GM15510 (cell line): Measurements from ENCODE around the gene ZNF444.

Experiments
- POLR2A ChIP-seq: IDR thresholded peaks from 3 replicates; pipeline ENCODE4 v1.6.1; 2011; ENCODE audit warnings: borderline replicate concordance; ENCODE audit not compliant: insufficient read length; ENCODE audit errors: extremely low read depth

The ZNF444 gene

DNA sequence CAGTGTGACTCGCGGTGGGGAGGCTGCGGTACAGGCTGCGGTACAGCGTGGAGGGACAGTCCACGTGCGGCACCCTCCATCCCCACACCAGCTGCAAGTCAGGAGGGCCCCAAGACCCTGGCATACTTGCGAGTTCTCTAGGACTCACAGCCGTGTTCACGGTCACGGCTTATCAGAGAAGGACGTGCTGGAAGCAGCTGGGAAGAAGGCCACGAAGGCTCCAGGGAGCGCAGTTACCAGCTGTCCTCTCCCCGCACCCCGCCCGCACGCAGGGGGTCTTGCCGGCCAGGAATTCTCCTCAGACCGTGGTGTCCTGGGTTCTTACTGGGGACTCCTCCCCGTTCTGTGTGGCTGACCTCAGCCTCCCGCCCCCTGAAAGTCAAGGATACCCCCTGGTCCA lies 6.2 kb downstream of the ZNF444 start:
- TF ChIP-seq POLR2A: no peak

DNA sequence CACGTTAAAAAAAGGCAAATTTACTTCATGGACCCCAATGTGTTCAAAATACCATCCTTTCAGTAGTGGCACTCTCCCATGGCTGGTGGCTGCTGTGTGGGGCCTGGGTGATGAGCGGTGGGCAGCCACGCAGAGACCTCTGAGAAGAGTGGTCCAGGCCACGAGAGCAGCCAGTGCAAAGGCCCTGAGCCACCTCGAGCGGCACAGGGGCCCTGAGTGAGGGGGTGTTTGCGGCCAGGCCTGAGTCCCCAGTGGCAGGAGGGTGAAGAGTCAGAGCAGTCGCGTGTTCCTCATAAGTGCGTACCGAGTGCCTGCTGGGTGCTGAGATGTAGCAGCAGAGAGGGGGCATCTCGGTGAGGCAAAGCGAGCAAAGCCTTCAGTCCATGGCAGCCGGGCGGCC lies 7.0 kb downstream of the ZNF444 start:
- no peak for TF ChIP-seq POLR2A

DNA sequence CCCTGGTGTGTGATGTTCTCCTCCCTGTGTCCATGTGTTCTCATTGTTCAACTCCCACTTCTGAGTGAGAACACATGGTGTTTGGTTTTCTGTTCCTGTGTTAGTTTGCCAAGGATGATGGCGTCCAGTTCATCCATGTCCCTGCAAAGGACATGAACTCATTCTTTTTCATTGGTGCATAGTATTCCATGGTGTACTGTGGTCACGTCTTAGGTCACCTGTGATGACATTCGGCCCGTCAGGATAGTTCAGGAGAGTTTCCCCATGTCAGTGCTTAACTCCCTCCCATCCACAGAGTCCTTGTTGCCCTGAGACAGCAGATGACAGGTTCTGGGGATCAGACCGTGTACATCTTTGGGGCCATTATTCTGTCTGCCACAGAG lies 8.6 kb downstream of the ZNF444 start:
- TF ChIP-seq POLR2A: no peak

DNA sequence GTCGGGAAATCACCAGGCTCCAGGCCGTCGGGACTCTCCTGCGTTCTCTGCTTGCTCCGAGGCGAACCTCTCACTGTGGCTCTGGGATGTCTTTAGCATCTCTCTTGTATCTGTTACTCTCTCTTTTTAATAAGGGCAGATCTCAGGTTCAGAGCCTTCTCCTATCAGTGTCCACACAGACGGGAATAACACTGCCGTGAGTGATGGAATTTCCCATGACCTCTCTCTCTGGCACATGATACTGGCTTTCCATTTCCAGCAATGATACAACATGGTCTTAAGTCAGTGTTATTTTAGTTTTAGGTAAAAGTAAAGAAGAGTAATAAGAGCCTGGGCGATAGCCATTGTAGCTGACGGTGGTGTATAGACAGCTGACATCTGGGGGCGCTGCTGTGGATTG lies 9.3 kb downstream of the ZNF444 start:
- TF ChIP-seq POLR2A: no peak

DNA sequence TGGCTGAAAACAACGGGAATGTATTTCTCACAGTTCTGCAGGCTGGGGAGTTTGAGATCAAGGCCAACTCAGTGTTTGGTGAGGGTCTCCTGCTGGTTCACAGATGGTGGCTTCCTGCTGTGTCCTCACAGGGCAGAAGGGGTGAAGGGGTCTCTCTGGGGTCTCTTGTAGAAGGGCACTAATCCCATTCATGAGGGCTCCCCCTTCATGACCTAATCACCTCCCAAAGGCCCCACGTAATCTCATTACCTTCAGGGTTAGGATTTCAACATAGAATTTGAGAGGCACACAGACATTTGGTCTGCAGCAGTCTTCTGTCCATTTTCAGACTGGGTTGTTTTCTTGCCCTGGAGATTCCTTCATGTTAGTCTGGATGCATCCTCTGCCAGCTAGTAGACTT lies 11.6 kb downstream of the ZNF444 start:
- no peak for TF ChIP-seq POLR2A

DNA sequence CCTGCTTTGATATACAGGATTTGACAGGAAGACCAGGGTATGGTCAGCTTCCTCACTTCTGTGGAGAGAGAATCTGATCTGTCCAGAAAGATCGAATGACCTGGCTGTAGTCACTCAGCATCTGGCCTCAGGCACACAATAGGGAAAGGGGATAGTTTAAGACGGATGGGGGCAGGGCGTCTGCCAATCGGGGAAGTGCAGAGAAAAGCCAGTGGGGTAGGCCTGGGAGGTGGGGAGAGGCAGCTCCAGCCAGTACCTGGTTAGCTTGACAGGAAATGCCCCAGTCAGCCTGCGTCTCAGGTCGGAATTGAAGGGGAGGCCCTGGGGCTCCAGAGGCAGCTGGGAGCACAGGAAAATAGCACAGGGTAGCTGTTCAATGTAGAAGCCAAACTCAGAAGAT lies 12.4 kb downstream of the ZNF444 start:
- no peak for TF ChIP-seq POLR2A

DNA sequence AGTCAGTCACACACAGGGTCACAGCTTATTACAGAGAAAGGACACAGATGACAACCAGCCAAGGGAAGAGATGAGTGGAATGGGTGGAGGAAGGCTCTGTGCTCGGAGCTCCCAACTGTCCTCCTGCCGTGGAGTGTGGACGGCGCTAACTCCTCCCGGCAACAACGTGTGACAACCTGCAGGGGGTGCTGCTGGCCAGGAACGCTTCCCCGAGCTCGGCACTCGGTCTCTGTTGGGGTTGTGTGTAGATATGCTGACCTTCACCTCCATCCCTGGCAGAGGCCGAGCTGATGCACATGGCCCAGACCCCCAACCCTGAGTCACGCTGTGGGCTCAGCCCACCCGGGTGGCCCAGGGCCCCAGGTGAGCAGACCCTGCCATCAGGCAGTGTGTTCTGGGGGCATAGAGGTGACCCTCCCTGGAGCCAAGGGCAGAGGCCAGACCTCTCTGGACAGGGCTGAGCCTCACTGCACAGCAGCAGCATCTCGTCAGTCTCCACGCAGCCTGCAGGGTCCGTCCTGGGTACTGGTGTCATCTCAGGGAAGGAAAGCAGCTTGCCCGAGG lies 14.1 kb downstream of the ZNF444 start:
- TF ChIP-seq POLR2A: no peak

DNA sequence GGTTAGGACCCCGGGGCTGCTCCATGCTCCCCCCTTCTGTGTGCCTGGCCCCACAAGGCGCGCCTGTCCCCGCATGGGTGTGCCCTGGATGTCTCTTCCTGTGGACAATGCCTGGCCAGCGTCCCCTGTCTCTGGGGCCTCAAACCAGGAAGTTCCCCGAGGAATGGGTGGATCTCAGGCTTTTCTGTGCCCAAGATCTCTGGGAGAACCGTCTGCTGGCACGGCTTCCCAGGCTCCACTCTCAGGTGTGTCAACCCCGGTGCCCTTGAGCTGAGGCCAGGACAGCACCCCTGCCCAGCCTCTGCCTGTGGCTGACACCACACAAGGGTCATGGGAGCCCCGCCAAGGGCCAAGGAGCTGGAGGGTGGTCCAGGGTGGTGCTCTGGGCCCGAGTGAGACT lies 15.7 kb downstream of the ZNF444 start:
- no peak for TF ChIP-seq POLR2A

DNA sequence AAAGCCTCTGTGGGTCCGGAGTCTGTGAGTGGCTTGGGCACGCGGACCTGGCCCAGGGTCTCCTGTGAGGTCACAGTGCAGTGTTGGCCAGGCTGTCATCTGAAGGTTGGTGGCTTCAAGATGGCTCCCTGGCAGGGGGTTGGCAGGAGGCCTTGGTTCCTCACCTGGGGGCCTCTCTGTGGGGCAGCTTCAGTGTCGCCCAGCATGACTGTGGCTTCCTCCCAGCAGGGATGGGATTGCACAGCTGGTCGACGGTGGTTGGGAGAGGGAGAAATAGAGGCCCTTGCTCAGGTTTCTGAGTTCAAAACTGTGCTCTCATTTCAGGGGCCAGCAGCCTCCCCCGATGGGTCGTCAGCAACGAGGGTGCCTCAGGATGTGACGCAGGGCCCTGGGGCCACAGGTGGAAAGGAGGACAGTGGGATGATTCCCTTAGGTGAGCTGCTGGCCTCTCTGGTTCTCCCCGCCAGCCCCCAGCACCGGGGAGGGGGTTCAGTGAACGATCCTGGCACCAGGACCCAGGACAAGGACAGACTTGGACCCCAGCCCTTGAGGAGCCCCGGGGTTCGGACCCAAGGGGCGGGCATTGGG lies 17.2 kb downstream of the ZNF444 start:
- no peak for TF ChIP-seq POLR2A

DNA sequence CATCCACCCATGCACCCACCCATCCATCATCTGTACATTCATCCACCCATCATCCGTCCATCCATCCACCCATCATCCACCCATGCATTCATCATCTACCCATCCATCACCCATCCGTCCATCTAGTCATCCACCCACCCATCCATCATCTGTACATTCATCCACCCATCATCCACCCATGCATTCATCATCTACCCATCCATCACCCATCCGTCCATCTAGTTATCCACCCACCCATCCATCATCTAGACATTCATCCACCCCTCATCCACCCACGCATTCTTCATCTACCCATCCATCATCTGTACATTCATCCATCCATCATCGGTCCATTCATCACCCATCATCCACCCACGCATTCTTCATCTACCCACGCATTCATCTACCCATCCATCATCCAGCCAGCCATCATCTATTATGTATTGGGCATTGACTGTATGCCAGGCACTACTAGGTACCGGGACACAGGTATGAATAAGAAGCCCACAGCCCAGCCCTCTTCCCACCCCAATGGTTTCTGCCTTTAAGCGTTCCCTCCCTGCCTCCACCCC lies 18.0 kb downstream of the ZNF444 start:
- no peak for TF ChIP-seq POLR2A

DNA sequence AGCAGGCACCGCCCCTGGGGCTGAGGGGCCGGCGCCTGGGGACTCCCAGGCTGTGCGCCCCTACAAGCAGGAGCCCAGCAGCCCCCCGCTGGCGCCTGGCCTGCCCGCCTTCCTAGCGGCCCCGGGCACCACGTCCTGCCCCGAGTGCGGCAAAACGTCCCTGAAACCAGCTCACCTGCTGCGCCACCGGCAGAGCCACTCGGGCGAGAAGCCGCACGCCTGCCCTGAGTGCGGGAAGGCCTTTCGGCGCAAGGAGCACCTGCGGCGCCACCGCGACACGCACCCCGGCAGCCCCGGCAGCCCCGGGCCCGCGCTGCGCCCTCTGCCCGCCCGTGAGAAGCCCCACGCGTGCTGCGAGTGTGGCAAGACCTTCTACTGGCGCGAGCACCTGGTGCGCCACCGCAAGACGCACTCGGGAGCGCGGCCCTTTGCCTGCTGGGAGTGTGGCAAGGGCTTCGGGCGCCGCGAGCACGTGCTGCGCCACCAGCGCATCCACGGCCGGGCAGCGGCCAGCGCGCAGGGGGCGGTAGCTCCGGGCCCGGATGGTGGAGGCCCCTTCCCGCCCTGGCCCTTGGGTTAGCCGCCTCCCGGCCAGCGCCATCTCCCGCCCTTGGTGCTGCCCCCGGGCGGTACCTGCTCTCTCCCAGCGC lies 18.7 kb downstream of the ZNF444 start:
- no peak for TF ChIP-seq POLR2A

DNA sequence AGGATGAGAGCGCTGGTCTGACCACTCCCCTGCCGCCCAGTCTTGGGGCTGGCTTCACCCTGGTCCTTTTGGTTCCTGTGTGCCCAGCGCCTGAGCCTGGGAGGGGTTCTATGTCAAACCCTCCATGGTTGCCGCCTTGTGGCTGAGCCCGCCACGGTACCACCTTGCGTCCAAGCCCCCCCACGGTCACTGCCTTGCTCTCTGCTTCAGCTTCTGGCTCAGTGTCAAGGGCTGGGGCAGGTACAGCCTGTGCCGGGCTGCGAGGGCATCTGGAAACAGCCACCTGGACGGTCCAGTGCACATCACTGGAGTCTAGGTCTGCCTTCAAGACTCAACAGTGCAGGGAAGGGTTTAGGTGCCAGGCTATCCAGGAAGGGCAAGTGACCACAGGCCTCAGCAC lies 20.4 kb downstream of the ZNF444 start:
- no peak for TF ChIP-seq POLR2A

DNA sequence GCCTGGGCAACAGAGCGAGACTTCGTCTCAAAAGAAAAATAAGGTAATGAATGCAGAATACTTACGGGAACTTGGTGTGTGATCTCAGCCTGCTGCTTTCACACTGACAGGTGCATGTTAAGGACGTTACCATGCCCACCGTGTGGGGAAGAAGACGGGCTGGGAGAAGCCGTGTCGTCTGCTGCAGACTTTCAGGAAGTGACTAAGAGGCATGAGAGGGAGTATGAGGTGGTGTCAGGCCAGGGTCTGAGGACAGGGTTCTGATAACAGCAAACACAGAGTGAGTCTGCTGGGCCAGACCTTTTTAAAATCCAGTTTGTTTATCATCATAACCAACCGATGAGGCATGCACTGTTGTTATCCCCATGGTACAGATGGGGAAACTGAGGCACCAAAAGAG lies 21.2 kb downstream of the ZNF444 start:
- no peak for TF ChIP-seq POLR2A

DNA sequence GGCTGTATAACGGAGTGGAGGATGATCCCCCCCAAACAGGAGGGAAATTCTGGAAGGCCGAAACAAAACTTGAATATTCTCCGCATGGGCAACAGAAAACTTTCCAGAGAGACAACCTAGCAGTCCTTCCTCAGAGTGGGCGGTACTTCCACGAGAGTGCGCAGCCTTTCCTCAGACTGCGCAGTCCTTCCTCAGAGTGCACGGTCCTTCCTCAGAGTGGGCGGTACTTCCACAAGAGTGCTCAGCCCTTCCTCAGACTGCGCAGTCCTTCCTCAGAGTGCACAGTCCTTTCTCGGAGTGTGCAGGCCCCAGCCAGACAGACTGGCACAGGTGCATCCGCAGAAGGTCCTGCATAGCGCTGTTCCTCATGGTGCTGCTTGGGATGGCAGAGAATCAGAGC lies 22.0 kb downstream of the ZNF444 start:
- TF ChIP-seq POLR2A: no peak

DNA sequence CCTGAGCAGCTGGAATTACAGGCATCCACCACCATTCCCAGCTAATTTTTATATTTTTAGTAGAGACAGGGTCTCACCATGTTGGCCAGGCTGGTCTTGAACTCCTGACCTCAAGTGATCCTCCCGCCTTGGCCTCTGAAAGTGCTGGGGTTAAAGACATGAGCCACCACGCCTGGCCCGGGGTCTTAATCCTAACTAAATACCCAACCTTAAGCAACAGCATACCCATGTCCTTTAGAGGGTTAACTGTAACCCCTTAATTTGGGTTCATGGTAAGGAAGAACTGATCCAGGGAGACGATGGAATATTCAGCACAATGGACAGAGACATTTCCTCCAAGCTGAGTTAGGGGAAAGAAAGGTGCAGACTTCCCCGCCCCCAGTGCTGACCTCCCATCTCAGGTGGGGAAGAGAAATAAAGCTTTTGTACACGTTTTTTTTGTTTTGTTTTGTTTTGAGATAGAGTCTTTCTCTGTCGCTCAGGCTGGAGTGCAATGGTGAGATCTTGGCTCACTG lies 26.0 kb downstream of the ZNF444 start:
- TF ChIP-seq POLR2A: no peak

DNA sequence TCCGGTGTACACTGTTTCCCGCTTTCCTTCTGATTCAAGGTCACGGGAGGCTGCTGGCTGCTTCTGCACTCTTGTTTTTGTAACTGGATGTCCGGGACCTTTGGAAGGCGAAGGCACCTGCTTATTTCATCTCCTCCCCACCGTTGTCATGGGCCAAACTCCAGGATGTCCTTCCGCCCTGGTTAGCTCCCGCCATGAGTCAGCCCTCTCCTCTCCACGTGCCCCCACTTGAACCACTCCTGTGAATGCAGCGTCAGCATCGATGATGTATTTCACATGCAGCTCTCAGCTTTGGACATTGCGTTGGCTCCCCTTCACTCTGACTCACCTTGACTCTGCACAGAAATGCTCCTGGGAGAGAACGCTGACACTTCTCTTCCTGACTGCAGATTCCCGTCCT lies 29.2 kb downstream of the ZNF444 start:
- TF ChIP-seq POLR2A: no peak

DNA sequence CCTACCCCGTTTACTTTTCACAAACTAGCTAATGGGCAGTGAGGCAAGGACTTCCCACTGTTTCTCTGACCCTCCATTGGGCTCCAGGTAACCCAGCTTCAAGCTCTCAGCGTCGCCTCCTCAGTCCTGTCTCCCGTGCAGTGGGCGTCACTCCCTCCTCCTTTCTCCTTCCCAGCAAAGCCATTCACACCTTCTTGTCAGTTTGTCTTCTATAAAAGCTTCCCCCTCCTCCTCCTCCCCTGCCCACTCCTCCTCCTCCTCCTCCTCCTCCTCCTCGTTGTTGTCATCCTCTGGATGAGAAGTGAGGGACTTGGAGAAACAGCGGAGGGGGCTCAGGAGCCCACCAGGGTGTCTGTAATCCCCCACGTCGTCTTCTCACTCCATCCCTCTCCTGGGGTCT lies 33.0 kb downstream of the ZNF444 start:
- TF ChIP-seq POLR2A: no peak

DNA sequence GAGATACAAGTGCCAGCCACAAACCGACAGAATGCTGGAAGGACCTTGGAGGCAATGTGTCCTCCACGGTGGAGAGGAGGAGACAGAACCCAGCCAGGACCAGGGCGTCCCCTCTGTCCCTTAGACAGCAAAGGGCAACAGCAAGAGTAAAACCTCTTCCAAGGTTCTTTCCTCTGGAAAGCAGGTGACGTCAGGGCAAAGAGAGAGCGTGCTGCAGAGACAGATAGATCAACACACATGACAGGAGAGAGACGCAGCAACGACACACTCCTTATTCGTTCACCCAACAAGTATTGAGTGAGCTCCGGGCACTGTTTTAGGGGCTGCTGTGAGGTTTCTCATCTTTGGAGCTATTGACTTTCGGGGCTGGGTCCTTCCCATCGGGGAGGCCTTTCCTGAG lies 33.5 kb downstream of the ZNF444 start:
- no peak for TF ChIP-seq POLR2A
